K562 (cell line): Measurements from ENCODE around the gene LNPEP. TPM values are rescaled to one million over a fixed set of nuclear protein-coding genes. Genes with fewer than 3 reads are reported as not detected.

ENCODE experiments used
- ATAC-seq: fragments of 200-7000 bp; cut with Tn5 transposase; 3 replicates; pipeline ENCODE4 v1.9.1; 2020; ENCODE audit warnings: moderate library complexity
- BruUV-seq: library from RNA; stranded (reverse); fragments of 400-500 nt; replicated peaks from 2 replicates; lab custom pipeline; 2021; lab: Mats Ljungman, UMichigan
- CTCF ChIA-PET: fragments of 300-600 bp; formaldehyde crosslinking; extraction: SDS; loops from one replicate; lab custom pipeline; 2021; ENCODE audit warnings: low intra/inter-chr PET ratio; lab: Yijun Ruan, JAX
- POLR2A ChIA-PET: fragments of 300-600, 350-650 bp; sonication (Branson Sonifier 250); formaldehyde crosslinking; extraction: SDS; loops from one replicate; lab custom pipeline; 2021; ENCODE audit warnings: antibody characterized with exemption, inconsistent platforms; lab: Yijun Ruan, JAX
- DNase-seq, 4 experiments: peaks; one replicate each; pipeline versions ENCODE4 v3.0.0 to v3.0.0-alpha.2; 2011 to 2018; ENCODE audit warnings: low spot score in 3 of 4, mixed read lengths in 3 of 4; ENCODE audit errors: extremely low read depth in 1 of 4
- FAIRE-seq: peaks from 2 replicates; lab custom pipeline; 2011; peaks lifted over from hg19 to GRCh38; lab: Jason Lieb, UNC
- H2AFZ ChIP-seq: 2 replicates; pipeline ENCODE4 v1.6.0; 2011; ENCODE audit warnings: low read depth, low read length, control low read depth, inconsistent platforms
- H3K27ac ChIP-seq: fragments of 200-600 bp; 3 replicates; pipeline ENCODE4 v1.8.0; 2011; ENCODE audit warnings: low read depth, mild to moderate bottlenecking, control low read depth, inconsistent platforms, low read length, moderate library complexity, mixed read lengths; ENCODE audit errors: extremely low read depth
- H3K27me3 ChIP-seq, 2 experiments: fragments of 300-600 bp in 1 of 2; 2 replicates in 1 of 2; 3 replicates in 1 of 2; pipeline versions ENCODE4 v1.6.0 to v1.8.0; 2011; ENCODE audit warnings: inconsistent platforms in 2 of 2, low read length in 2 of 2, mild to moderate bottlenecking in 1 of 2, mixed read lengths in 1 of 2, moderate library complexity in 1 of 2; ENCODE audit not compliant: control insufficient read depth in 2 of 2, insufficient read depth in 2 of 2
- H3K36me3 ChIP-seq: fragments of 300-600 bp; 3 replicates; pipeline ENCODE4 v1.8.0; 2011; ENCODE audit warnings: mild to moderate bottlenecking, low read length, inconsistent platforms; ENCODE audit not compliant: control insufficient read depth, insufficient read depth
- H3K4me1 ChIP-seq, 2 experiments: fragments of 200-600 bp in 1 of 2; replicated peaks in 1 of 2; 2 replicates in 1 of 2; 3 replicates in 1 of 2; pipeline versions ENCODE4 v1.5.1 to v1.8.0; 2011; ENCODE audit warnings: inconsistent platforms in 2 of 2, low read length in 2 of 2, mild to moderate bottlenecking in 1 of 2, mixed read lengths in 1 of 2, moderate library complexity in 1 of 2; ENCODE audit not compliant: control insufficient read depth in 2 of 2, insufficient read depth in 2 of 2
- H3K4me2 ChIP-seq: 2 replicates; pipeline ENCODE4 v1.6.1; 2011; ENCODE audit warnings: low read length, control low read depth, inconsistent platforms, mixed read lengths; ENCODE audit not compliant: insufficient read depth
- H3K4me3 ChIP-seq: fragments of 200-600 bp; sonication (generic), shearing (Covaris generic); 2 replicates; pipeline ENCODE4 v1.5.1; 2016; ENCODE audit warnings: control low read depth, inconsistent platforms
- H3K79me2 ChIP-seq: fragments of 200-600 bp; 3 replicates; pipeline ENCODE4 v1.8.0; 2011; ENCODE audit warnings: low read length, inconsistent platforms; ENCODE audit not compliant: control insufficient read depth, insufficient read depth
- H3K9ac ChIP-seq, 2 experiments: 2 replicates each; pipeline versions ENCODE4 v1.6.0 to v1.6.1; 2011; ENCODE audit warnings: low read depth in 2 of 2, low read length in 2 of 2, control low read depth in 1 of 2, inconsistent platforms in 1 of 2, mild to moderate bottlenecking in 1 of 2, mixed read lengths in 1 of 2; ENCODE audit not compliant: insufficient read depth in 1 of 2
- H3K9me1 ChIP-seq: one replicate; pipeline ENCODE4 v1.6.0; 2011; ENCODE audit warnings: inconsistent platforms, mild to moderate bottlenecking, low read length, moderate library complexity; ENCODE audit not compliant: control insufficient read depth, insufficient read depth
- H3K9me3 ChIP-seq: replicated peaks from 2 replicates; pipeline ENCODE4 v1.5.1; 2011; ENCODE audit warnings: low read depth, low read length, inconsistent platforms; ENCODE audit not compliant: control insufficient read depth, insufficient read depth
- H4K20me1 ChIP-seq: replicated peaks from 2 replicates; pipeline ENCODE4 v1.6.1; 2011; ENCODE audit warnings: low read length, inconsistent platforms, mixed read lengths; ENCODE audit not compliant: control insufficient read depth, insufficient read depth
- CBX3 ChIP-seq, 2 experiments: IDR thresholded peaks; 1 replicate in 1 of 2; 2 replicates in 1 of 2; pipeline ENCODE4 v1.6.1; 2012; ENCODE audit warnings: inconsistent platforms in 2 of 2, low read length in 2 of 2, borderline replicate concordance in 1 of 2, control low read depth in 1 of 2
- CBX5 ChIP-seq: IDR thresholded peaks from 2 replicates; pipeline ENCODE4 v1.6.1; 2014; ENCODE audit warnings: low read depth, borderline replicate concordance
- DDX20 ChIP-seq: fragments of 450-650 bp; IDR thresholded peaks from 2 replicates; pipeline ENCODE4 v1.6.1; 2016; ENCODE audit warnings: missing genetic modification characterization, low read depth, mild to moderate bottlenecking, missing compliant biosample characterization, moderate library complexity
- DPF2 ChIP-seq: fragments of 450-650 bp; IDR thresholded peaks from 2 replicates; pipeline ENCODE4 v1.6.1; 2016
- ETV5 ChIP-seq: sonication (generic); formaldehyde crosslinking; IDR thresholded peaks from 2 replicates; pipeline ENCODE4 v1.4.0; 2020; ENCODE audit warnings: low read depth, mild to moderate bottlenecking, missing genetic modification reagents
- GATAD2A ChIP-seq: fragments of 450-650 bp; IDR thresholded peaks from 2 replicates; pipeline ENCODE4 v1.6.1; 2017
- HDAC1 ChIP-seq, 2 experiments: fragments of 450-650 bp; IDR thresholded peaks; 2 replicates each; pipeline ENCODE4 v1.6.1; 2016 to 2017; ENCODE audit warnings: inconsistent platforms in 1 of 2, mild to moderate bottlenecking in 1 of 2, moderate library complexity in 1 of 2
- NCOA6 ChIP-seq: fragments of 450-650 bp; IDR thresholded peaks from 2 replicates; pipeline ENCODE4 v1.6.1; 2017; ENCODE audit warnings: mild to moderate bottlenecking
- NFIX ChIP-seq: fragments of 250-450 bp; sonication (Bioruptor Pico); IDR thresholded peaks from 2 replicates; pipeline ENCODE4 v1.4.0; 2020; ENCODE audit warnings: low read depth, mild to moderate bottlenecking, moderate library complexity
- NFRKB ChIP-seq: fragments of 450-650 bp; IDR thresholded peaks from 2 replicates; pipeline ENCODE4 v1.6.1; 2016; ENCODE audit warnings: low read depth
- NR2C2 ChIP-seq, 2 experiments: fragments of 200-800 bp in 1 of 2; sonication (Bioruptor generic) in 1 of 2; sonication (generic) in 1 of 2; formaldehyde crosslinking in 1 of 2; IDR thresholded peaks; 2 replicates each; pipeline versions ENCODE4 v1.6.1 to v1.8.0; 2016 to 2022; ENCODE audit warnings: mild to moderate bottlenecking in 1 of 2, missing compliant biosample characterization in 1 of 2, missing genetic modification characterization in 1 of 2, missing genetic modification reagents in 1 of 2
- OTX1 ChIP-seq: fragments of 450-650 bp; formaldehyde crosslinking; IDR thresholded peaks from 2 replicates; pipeline ENCODE4 v1.4.0; 2022; ENCODE audit warnings: mild to moderate bottlenecking
- RAD21 ChIP-seq, 2 experiments: fragments of 250-450 bp in 1 of 2; fragments of 450-650 bp in 1 of 2; sonication (Bioruptor Pico) in 1 of 2; formaldehyde crosslinking in 1 of 2; IDR thresholded peaks in 1 of 2; conservative IDR thresholded peaks in 1 of 2; 2 replicates each; pipeline versions ENCODE4 v1.4.0 to v1.8.0; 2020 to 2022; ENCODE audit warnings: mild to moderate bottlenecking in 2 of 2, moderate library complexity in 1 of 2
- SMAD1 ChIP-seq: fragments of 150-350 bp; IDR thresholded peaks from 2 replicates; pipeline ENCODE4 v1.6.1; 2014; ENCODE audit warnings: low read length, low read depth; ENCODE audit not compliant: partially characterized antibody
- SP2 ChIP-seq: IDR thresholded peaks from 2 replicates; pipeline ENCODE4 v1.6.1; 2011; ENCODE audit warnings: mild to moderate bottlenecking, low read depth, low read length, moderate library complexity; ENCODE audit not compliant: poor library complexity, severe bottlenecking; ENCODE audit errors: extremely low read depth
- U2AF2 ChIP-seq: fragments of 200-400 bp; formaldehyde crosslinking; optimal IDR thresholded peaks from 2 replicates; pipeline ENCODE3; 2017; ENCODE audit warnings: low read depth, mild to moderate bottlenecking, low read length
- ZFX ChIP-seq: sonication (generic); formaldehyde crosslinking; IDR thresholded peaks from 2 replicates; pipeline ENCODE4 v1.8.0; 2022; ENCODE audit warnings: mild to moderate bottlenecking, missing genetic modification reagents, moderate library complexity
- WGBS: fragments of 100-300 bp; shearing (Covaris generic); methylation state at CpG from one replicate; pipeline ENCODE4 v1.1.6; 2016; ENCODE audit warnings: low coverage, mixed read lengths; ENCODE audit not compliant: insufficient coverage; ENCODE audit errors: missing lambda C conversion rate; 5-methylcytosine and 5-hydroxymethylcytosine counted together
- in situ Hi-C: fragments of 300-500 bp; cut with MboI; formaldehyde crosslinking; loops from 4 replicates; pipeline ENCODE4 v1.15.0; 2018; ENCODE audit warnings: inconsistent platforms, mixed read lengths
- intact Hi-C: fragments of 100-400 bp; cut with micrococcal nuclease; formaldehyde crosslinking; loops from 2 replicates; pipeline ENCODE4 v1.14.2; 2022
- polyA plus RNA-seq, 8 experiments: library from polyadenylated mRNA; depleted of rRNA in 4 of 8; stranded (reverse) in 5 of 8; unstranded in 3 of 8; fragments of >200 nt; fragmentation: Nextera tagmentation in 2 of 8; fragmentation: Illumina TruSeq in 1 of 8; extraction: Ambion mirVana in 2 of 8; extraction: Trizol in 1 of 8; gene quantifications; 2 replicates each; pipeline versions ENCODE4 v1.2.1 to v1.2.3, GENCODE V29; 2011 to 2014; ENCODE audit warnings: inconsistent platforms in 1 of 8, missing spikeins in 1 of 8
- total RNA-seq, 7 experiments: library from RNA; depleted of rRNA in 6 of 7; stranded (reverse); fragments of >200 nt in 6 of 7; fragmentation: Illumina TruSeq in 2 of 7; extraction: Trizol in 2 of 7; gene quantifications; 2 replicates each; pipeline versions ENCODE4 v1.2.1 to v1.2.3, GENCODE V29; 2011 to 2021; ENCODE audit warnings: low replicate concordance in 1 of 7
- TF ChIP-seq, protein P1 (sequence below): fragments of 450-650 bp; conservative IDR thresholded peaks from 2 replicates; pipeline ENCODE4 v1.6.1; 2016; ENCODE audit warnings: missing genetic modification characterization, low read depth, mild to moderate bottlenecking, missing compliant biosample characterization, moderate library complexity
- TF ChIP-seq, protein P2 (sequence below), 2 experiments: fragments of 200-800 bp in 1 of 2; sonication (Bioruptor generic) in 1 of 2; sonication (generic) in 1 of 2; formaldehyde crosslinking in 1 of 2; IDR thresholded peaks in 1 of 2; conservative IDR thresholded peaks in 1 of 2; 2 replicates each; pipeline versions ENCODE4 v1.5.0 to v1.6.1; 2016 to 2020; ENCODE audit warnings: missing compliant biosample characterization in 1 of 2, missing genetic modification characterization in 1 of 2, missing genetic modification reagents in 1 of 2

LNPEP gene
- total and polyA plus RNA-seq, 9 of the 15 experiments (the other 6 are each of a cell fraction or from before 2014, with no cell fraction given), result 2.6 to 27.9 (median 11.2) TPM

DNA sequence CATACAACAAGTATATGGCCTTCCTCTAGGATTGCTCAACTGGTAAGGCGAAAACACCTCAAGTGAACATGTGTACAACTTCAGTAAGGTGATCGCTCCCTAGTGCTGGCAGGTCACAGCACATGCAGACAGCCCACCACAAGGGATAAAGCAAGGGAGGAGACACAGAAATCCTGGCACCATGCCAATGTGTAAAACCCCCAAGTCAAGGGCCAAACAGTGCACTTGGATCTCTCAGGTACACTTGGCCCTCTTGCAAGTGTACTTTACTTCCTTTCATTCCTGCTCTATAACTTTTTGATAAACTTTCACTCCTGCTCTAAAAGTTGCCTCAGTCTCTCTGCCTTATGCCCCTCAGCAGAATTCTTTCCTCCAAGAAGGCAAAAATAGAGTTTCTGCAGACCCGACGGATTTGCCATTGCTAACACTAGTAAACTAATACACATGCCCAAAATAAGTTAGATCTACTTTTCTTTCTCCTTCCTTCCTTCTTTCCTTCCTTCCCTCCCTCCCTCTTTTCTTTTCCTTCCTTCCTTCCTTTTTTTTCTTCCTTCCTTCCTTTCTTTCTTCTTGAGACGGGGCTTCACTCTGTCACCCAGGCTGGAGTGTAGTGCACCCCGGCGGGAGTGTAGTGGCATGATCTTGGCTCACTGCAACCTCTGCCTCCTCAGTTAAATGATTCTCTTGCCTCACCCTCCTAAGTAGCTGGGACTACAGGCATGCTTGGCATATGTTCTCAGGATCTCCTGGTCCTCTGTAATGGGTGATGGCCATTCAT, 6.8 kb upstream of the LNPEP start:
- H3K4me3 ChIP-seq, result no peak overlapping the region
- H3K27me3 ChIP-seq, result no peaks in the 10 kb centered on the region
- H3K27ac ChIP-seq, result peak overlapping the region; percentile 76; the same call in 1 of the 3 replicates
- no peak overlapping the region for H3K4me2 ChIP-seq
- intact Hi-C loops, result no loop called here
- 76% methylated on average over 7 of the region's 7 CpGs for WGBS
- peaks cover 8% of the 10 kb centered on the region; the same call in 2 of the 3 replicates for H3K79me2 ChIP-seq
- in situ Hi-C loops, result no loop called here
- POLR2A ChIA-PET, result no interaction called here
- peaks cover 20 to 51% of the 10 kb centered on the region in 2 experiments for H3K4me1 ChIP-seq
- CTCF ChIA-PET, result no interaction called here
- no peaks in the 10 kb centered on the region for H3K9me3 ChIP-seq
- H3K9me1 ChIP-seq, result no peaks in the 10 kb centered on the region
- no peak for FAIRE-seq
- H3K9ac ChIP-seq, result no peak overlapping the region
- H2AFZ ChIP-seq, result peak overlapping the region; percentile 52
- no TSS peak for BruUV-seq
- no peaks in the 10 kb centered on the region for H3K36me3 ChIP-seq
- peak in 1 of 4 experiments; percentile 17 for DNase-seq
- H4K20me1 ChIP-seq, result no peaks in the 10 kb centered on the region
- ATAC-seq, result peak; percentile 5
- TF ChIP-seq NCOA6 (no peak), CBX5 (peak; percentile 6; the same call in 1 of the 2 replicates), CBX3 (IDR thresholded peaks at IDR 0.05; ENCODE audit: borderline replicate concordance in 1 of 2, low read length in 2 of 2) (no peak), SMAD1 (peak; percentile 84), NFRKB (no peak), U2AF2 (no peak), HDAC1 (IDR thresholded peaks at IDR 0.05) (0 out of 4 replicates have a peak, but pooled peaks of 1 of the 2 experiments have one; percentile 23), NR2C2 (CRISPR knock-in tag; IDR thresholded peaks at IDR 0.05) (no peak), NR2C2 (tag; IDR thresholded peaks at IDR 0.05) (no peak), DPF2 (0 out of 2 replicates have a peak, but pooled peaks have one; percentile 7), DDX20 (tag) (no peak), ETV5 (CRISPR knock-in tag) (no peak), RAD21 (CRISPR knock-in tag; conservative IDR thresholded peaks at IDR 0.05 in 1 of 2, IDR thresholded peaks at IDR 0.05 in 1 of 2) (peak in 1 of 2 experiments; percentile 4; a peak in 1 of 4 replicates), GATAD2A (0 out of 2 replicates have a peak, but pooled peaks have one; percentile 41), ZFX (no peak), NFIX (CRISPR knock-in tag) (peak; percentile 97), SP2 (no peak), OTX1 (0 out of 2 replicates have a peak, but pooled peaks have one; percentile 54)
- TF ChIP-seq, protein P1, sequence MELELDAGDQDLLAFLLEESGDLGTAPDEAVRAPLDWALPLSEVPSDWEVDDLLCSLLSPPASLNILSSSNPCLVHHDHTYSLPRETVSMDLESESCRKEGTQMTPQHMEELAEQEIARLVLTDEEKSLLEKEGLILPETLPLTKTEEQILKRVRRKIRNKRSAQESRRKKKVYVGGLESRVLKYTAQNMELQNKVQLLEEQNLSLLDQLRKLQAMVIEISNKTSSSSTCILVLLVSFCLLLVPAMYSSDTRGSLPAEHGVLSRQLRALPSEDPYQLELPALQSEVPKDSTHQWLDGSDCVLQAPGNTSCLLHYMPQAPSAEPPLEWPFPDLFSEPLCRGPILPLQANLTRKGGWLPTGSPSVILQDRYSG, result no peak
- TF ChIP-seq, protein P2, sequence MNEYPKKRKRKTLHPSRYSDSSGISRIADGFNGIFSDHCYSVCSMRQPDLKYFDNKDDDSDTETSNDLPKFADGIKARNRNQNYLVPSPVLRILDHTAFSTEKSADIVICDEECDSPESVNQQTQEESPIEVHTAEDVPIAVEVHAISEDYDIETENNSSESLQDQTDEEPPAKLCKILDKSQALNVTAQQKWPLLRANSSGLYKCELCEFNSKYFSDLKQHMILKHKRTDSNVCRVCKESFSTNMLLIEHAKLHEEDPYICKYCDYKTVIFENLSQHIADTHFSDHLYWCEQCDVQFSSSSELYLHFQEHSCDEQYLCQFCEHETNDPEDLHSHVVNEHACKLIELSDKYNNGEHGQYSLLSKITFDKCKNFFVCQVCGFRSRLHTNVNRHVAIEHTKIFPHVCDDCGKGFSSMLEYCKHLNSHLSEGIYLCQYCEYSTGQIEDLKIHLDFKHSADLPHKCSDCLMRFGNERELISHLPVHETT (CRISPR knock-in tag; conservative IDR thresholded peaks at IDR 0.05 in 1 of 2, IDR thresholded peaks at IDR 0.05 in 1 of 2), result no peak
